Panc1 (cell line): ENCODE results near the gene PIGL.

ENCODE experiments used
- CTCF ChIP-seq: fragments of 450-650 bp; IDR thresholded peaks from 2 replicates; pipeline ENCODE4 v1.5.1; 2017; ENCODE audit warnings: mild to moderate bottlenecking
- REST ChIP-seq, 2 experiments: IDR thresholded peaks; 2 replicates each; pipeline ENCODE4 v1.6.1; 2011 to 2012; ENCODE audit warnings: low read depth in 2 of 2, control low read depth in 1 of 2, low read length in 1 of 2, mild to moderate bottlenecking in 1 of 2, moderate library complexity in 1 of 2; ENCODE audit not compliant: insufficient read depth in 1 of 2
- SIN3A ChIP-seq: IDR thresholded peaks from 2 replicates; pipeline ENCODE4 v1.6.1; 2012; ENCODE audit warnings: low read depth, mild to moderate bottlenecking, low read length, moderate library complexity, borderline replicate concordance; ENCODE audit not compliant: insufficient read depth

GRCh38 chr17:16251556-16251955 lies 34.5 kb downstream of the PIGL start:
- TF ChIP-seq CTCF (no peak), SIN3A (no peak), REST (IDR thresholded peaks at IDR 0.05; ENCODE audit: insufficient read depth in 1 of 2, low read depth in 2 of 2, low read length in 1 of 2) (no peak)
